SK-N-SH (cell line): ENCODE data around the gene REXO1. TPM values are rescaled to one million over a fixed set of nuclear protein-coding genes. Genes with fewer than 3 reads are reported as not detected.

Experiments
- CTCF ChIA-PET: fragments of 300-600, 350-600 bp; formaldehyde crosslinking; extraction: SDS; loops from one replicate; lab custom pipeline; 2021; lab: Yijun Ruan, JAX
- POLR2A ChIA-PET: fragments of 350-600 bp; sonication (Branson Sonifier 250); formaldehyde crosslinking; extraction: SDS; loops from one replicate; lab custom pipeline; 2020; ENCODE audit warnings: antibody characterized with exemption, inconsistent platforms; lab: Yijun Ruan, JAX
- DNase-seq: peaks from one replicate; pipeline ENCODE4 v3.0.0; 2012
- H2AFZ ChIP-seq: fragments of 200-600 bp; sonication (generic); 2 replicates; pipeline ENCODE4 v1.8.1; 2016; ENCODE audit warnings: antibody characterized with exemption, mild to moderate bottlenecking, low read depth
- H3F3A ChIP-seq: fragments of 200-600 bp; sonication (generic); replicated peaks from 2 replicates; pipeline ENCODE3; 2016; ENCODE audit warnings: antibody characterized with exemption, mild to moderate bottlenecking; ENCODE audit not compliant: insufficient read depth
- H3K27ac ChIP-seq, 2 experiments: fragments of 200-500 bp in 1 of 2; fragments of 200-600 bp in 1 of 2; sonication (Bioruptor generic) in 1 of 2; sonication (generic), shearing (Covaris generic) in 1 of 2; 2 replicates each; pipeline versions ENCODE4 v1.5.1 to v1.6.1; 2014 to 2016; ENCODE audit warnings: low read depth in 2 of 2, inconsistent platforms in 1 of 2, low read length in 1 of 2, mild to moderate bottlenecking in 1 of 2, mixed read lengths in 1 of 2
- H3K27me3 ChIP-seq: fragments of 200-600 bp; sonication (generic), shearing (Covaris generic); 2 replicates; pipeline ENCODE4 v1.6.1; 2016; ENCODE audit warnings: mixed run types; ENCODE audit not compliant: insufficient read depth
- H3K36me3 ChIP-seq, 2 experiments: fragments of 200-500 bp in 1 of 2; fragments of 200-600 bp in 1 of 2; sonication (Bioruptor generic) in 1 of 2; sonication (generic) in 1 of 2; replicated peaks in 1 of 2; 2 replicates each; pipeline versions ENCODE3 to v1.5.1; 2014 to 2016; ENCODE audit warnings: low read length in 1 of 2, mild to moderate bottlenecking in 1 of 2; ENCODE audit not compliant: insufficient read depth in 2 of 2, control insufficient read depth in 1 of 2
- H3K4me1 ChIP-seq, 2 experiments: fragments of 200-500 bp in 1 of 2; fragments of 200-600 bp in 1 of 2; sonication (Bioruptor generic) in 1 of 2; sonication (generic), shearing (Covaris generic) in 1 of 2; 2 replicates each; pipeline versions ENCODE4 v1.5.1 to v1.6.1; 2014 to 2016; ENCODE audit warnings: low read depth in 1 of 2, low read length in 1 of 2, mixed run types in 1 of 2; ENCODE audit not compliant: insufficient read depth in 2 of 2, control insufficient read depth in 1 of 2
- H3K4me2 ChIP-seq: fragments of 200-600 bp; sonication (generic), shearing (Covaris generic); 2 replicates; pipeline ENCODE4 v1.6.1; 2017; ENCODE audit warnings: mixed run types
- H3K4me3 ChIP-seq, 2 experiments: fragments of 200-500 bp in 1 of 2; fragments of 200-600 bp in 1 of 2; sonication (Bioruptor generic) in 1 of 2; sonication (generic), shearing (Covaris generic) in 1 of 2; 2 replicates each; pipeline versions ENCODE4 v1.5.1 to v1.8.1; 2014 to 2016; ENCODE audit warnings: low read depth in 2 of 2, inconsistent platforms in 1 of 2, low read length in 1 of 2, mild to moderate bottlenecking in 1 of 2, mixed read lengths in 1 of 2, moderate library complexity in 1 of 2
- H3K79me2 ChIP-seq: fragments of 200-600 bp; sonication (generic); 2 replicates; pipeline ENCODE4 v1.8.1; 2017; ENCODE audit warnings: mild to moderate bottlenecking; ENCODE audit not compliant: insufficient read depth
- H3K9ac ChIP-seq: fragments of 200-600 bp; sonication (generic); 2 replicates; pipeline ENCODE4 v1.6.1; 2017; ENCODE audit warnings: mixed run types
- H3K9me2 ChIP-seq: fragments of 200-600 bp; sonication (generic); 2 replicates; pipeline ENCODE4 v1.6.1; 2017; ENCODE audit warnings: mixed run types
- H3K9me3 ChIP-seq: fragments of 200-600 bp; sonication (generic); 2 replicates; pipeline ENCODE4 v1.6.1; 2017; ENCODE audit warnings: mixed run types, mild to moderate bottlenecking, moderate library complexity
- H4K20me1 ChIP-seq: fragments of 200-600 bp; sonication (generic); 2 replicates; pipeline ENCODE4 v1.6.1; 2017; ENCODE audit warnings: mild to moderate bottlenecking, mixed run types; ENCODE audit not compliant: insufficient read depth
- EP300 ChIP-seq, 2 experiments: IDR thresholded peaks; 2 replicates each; pipeline versions ENCODE4 v1.4.0 to v1.6.1; 2012; ENCODE audit warnings: borderline replicate concordance in 1 of 2, low read depth in 1 of 2, low read length in 1 of 2
- EZH2phosphoT487 ChIP-seq: fragments of 200-600 bp; sonication (generic); IDR thresholded peaks from 2 replicates; pipeline ENCODE4 v1.6.1; 2017; ENCODE audit warnings: low read depth, mixed run types, mild to moderate bottlenecking, antibody characterized with exemption, moderate library complexity, borderline replicate concordance
- FOXJ3 ChIP-seq: sonication (generic); formaldehyde crosslinking; IDR thresholded peaks from 2 replicates; pipeline ENCODE4 v1.5.1; 2020; ENCODE audit warnings: mild to moderate bottlenecking, missing genetic modification reagents
- GATA2 ChIP-seq: sonication (generic); formaldehyde crosslinking; IDR thresholded peaks from 2 replicates; pipeline ENCODE4 v1.5.0; 2020; ENCODE audit warnings: mild to moderate bottlenecking, missing genetic modification reagents
- IRF3 ChIP-seq: fragments of 150-350 bp; IDR thresholded peaks from 2 replicates; pipeline ENCODE4 v1.6.1; 2016; ENCODE audit warnings: mild to moderate bottlenecking, low read depth, low read length
- MEF2A ChIP-seq: IDR thresholded peaks from 2 replicates; pipeline ENCODE4 v1.4.0; 2012; ENCODE audit warnings: low read depth, borderline replicate concordance
- NFIC ChIP-seq: IDR thresholded peaks from 2 replicates; pipeline ENCODE4 v1.4.0; 2012; ENCODE audit warnings: borderline replicate concordance
- RCOR1 ChIP-seq: fragments of 150-350 bp; IDR thresholded peaks from 2 replicates; pipeline ENCODE4 v1.6.1; 2017; ENCODE audit warnings: antibody characterized with exemption, low read length
- RFX5 ChIP-seq: IDR thresholded peaks from 2 replicates; pipeline ENCODE4 v1.6.1; 2012; ENCODE audit warnings: mild to moderate bottlenecking, improper control_type of control experiment, low read length
- RXRA ChIP-seq: IDR thresholded peaks from 2 replicates; pipeline ENCODE4 v1.4.0; 2012; ENCODE audit warnings: low read depth, mild to moderate bottlenecking, borderline replicate concordance
- SIN3A ChIP-seq: IDR thresholded peaks from 2 replicates; pipeline ENCODE4 v1.6.1; 2012; ENCODE audit warnings: low read depth, mild to moderate bottlenecking, low read length, moderate library complexity, borderline replicate concordance
- TCF12 ChIP-seq: IDR thresholded peaks from 2 replicates; pipeline ENCODE4 v1.4.0; 2012
- TEAD4 ChIP-seq: IDR thresholded peaks from 2 replicates; pipeline ENCODE4 v1.4.0; 2012; ENCODE audit warnings: mild to moderate bottlenecking, borderline replicate concordance; ENCODE audit not compliant: insufficient read depth
- ZBTB33 ChIP-seq: IDR thresholded peaks from 2 replicates; pipeline ENCODE4 v1.4.0; 2012; ENCODE audit warnings: low read depth, borderline replicate concordance
- WGBS: methylation state at CpG from one replicate; pipeline ENCODE4 v1.1.6; 2017; ENCODE audit warnings: low lambda C conversion rate; 5-methylcytosine and 5-hydroxymethylcytosine counted together
- polyA plus RNA-seq, 3 experiments: library from polyadenylated mRNA; depleted of rRNA; stranded (reverse); fragments of >200 nt; gene quantifications; 2 replicates each; pipeline ENCODE4 v1.2.3, GENCODE V29; 2012
- TF ChIP-seq, protein P1 (sequence below): IDR thresholded peaks from 2 replicates; pipeline ENCODE4 v1.4.0; 2012; ENCODE audit warnings: low read depth, borderline replicate concordance

Gene REXO1
- polyA plus RNA-seq, 1 of the 3 experiments (the other 2 are of a cell fraction) = 18.8 TPM

- WGBS = under 1% methylated on average over 18 of the region's 56 CpGs
- ChIA-PET CTCF (interaction anchor here (1.0 to 1.4 kb wide), 5 partner anchors 11 to 184 kb away, joined by 3 to 6 read pairs (median 3); no protein-coding TSS in a partner anchor), POLR2A (interaction anchor here (0.6 to 1.9 kb wide), 4 partner anchors 9 to 167 kb away, joined by 3 to 7 read pairs (median 3); no protein-coding TSS in a partner anchor)
- Histone ChIP-seq H3K27me3 (no peaks in the 10 kb centered on the region), H3K79me2 (peaks cover 46% of the 10 kb centered on the region), H3K4me3 (peak overlapping the region; percentile 86 to 93), H3K9ac (peak overlapping the region; percentile 84), H3K4me1 (peaks cover 6 to 23% of the 10 kb centered on the region in 2 experiments; a peak in 1 of 4 replicates), H3K4me2 (peak overlapping the region; percentile 100), H3K27ac (peak overlapping the region; percentile 41 to 62; a peak in 3 of 4 replicates), H3K9me3 (no peaks in the 10 kb centered on the region), H4K20me1 (peaks cover 40% of the 10 kb centered on the region), H3K9me2 (no peaks in the 10 kb centered on the region), H2AFZ (no peak overlapping the region), H3K36me3 (peaks cover 0 to 7% of the 10 kb centered on the region in 2 experiments), H3F3A (no peaks in the 10 kb centered on the region)
- DNase-seq = peak; percentile 75
- TF ChIP-seq, protein P1, sequence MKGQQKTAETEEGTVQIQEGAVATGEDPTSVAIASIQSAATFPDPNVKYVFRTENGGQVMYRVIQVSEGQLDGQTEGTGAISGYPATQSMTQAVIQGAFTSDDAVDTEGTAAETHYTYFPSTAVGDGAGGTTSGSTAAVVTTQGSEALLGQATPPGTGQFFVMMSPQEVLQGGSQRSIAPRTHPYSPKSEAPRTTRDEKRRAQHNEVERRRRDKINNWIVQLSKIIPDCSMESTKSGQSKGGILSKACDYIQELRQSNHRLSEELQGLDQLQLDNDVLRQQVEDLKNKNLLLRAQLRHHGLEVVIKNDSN = no peak
- TF ChIP-seq RFX5 (no peak), EP300 (IDR thresholded peaks at IDR 0.05; ENCODE audit: borderline replicate concordance in 1 of 2, low read depth in 1 of 2, low read length in 1 of 2) (no peak), TEAD4 (no peak), MEF2A (no peak), SIN3A (no peak), IRF3 (no peak), GATA2 (CRISPR knock-in tag) (no peak), ZBTB33 (no peak), FOXJ3 (CRISPR knock-in tag) (no peak), EZH2phosphoT487 (no peak), RXRA (no peak), RCOR1 (no peak), TCF12 (no peak), NFIC (no peak)
Measured at GRCh38 chr19:1884719-1885334, 36.5 kb upstream of the REXO1 start.
